ENCODE results near the gene MZB1. TPM values are rescaled to one million over a fixed set of nuclear protein-coding genes. Genes with fewer than 3 reads are reported as not detected.
A peak's percentile ranks its signal among the peaks of the same experiment; 100 is the strongest.

MZB1 gene
- total RNA-seq, 1 donor from 2014 or later: 0.58 TPM

- Histone ChIP-seq H3K9me3 (replicated peaks) (no peaks in the 10 kb centered on the region), H3K27ac (replicated peaks) (peak overlapping the region; percentile 78), H3K27me3 (ENCODE audit: low read depth) (no peaks in the 10 kb centered on the region), H3K36me3 (peaks cover 57% of the 10 kb centered on the region), H3K4me3 (no peak overlapping the region), H3K4me1 (peaks cover 53% of the 10 kb centered on the region)
- no peak for DNase-seq
- TF ChIP-seq, protein P1, sequence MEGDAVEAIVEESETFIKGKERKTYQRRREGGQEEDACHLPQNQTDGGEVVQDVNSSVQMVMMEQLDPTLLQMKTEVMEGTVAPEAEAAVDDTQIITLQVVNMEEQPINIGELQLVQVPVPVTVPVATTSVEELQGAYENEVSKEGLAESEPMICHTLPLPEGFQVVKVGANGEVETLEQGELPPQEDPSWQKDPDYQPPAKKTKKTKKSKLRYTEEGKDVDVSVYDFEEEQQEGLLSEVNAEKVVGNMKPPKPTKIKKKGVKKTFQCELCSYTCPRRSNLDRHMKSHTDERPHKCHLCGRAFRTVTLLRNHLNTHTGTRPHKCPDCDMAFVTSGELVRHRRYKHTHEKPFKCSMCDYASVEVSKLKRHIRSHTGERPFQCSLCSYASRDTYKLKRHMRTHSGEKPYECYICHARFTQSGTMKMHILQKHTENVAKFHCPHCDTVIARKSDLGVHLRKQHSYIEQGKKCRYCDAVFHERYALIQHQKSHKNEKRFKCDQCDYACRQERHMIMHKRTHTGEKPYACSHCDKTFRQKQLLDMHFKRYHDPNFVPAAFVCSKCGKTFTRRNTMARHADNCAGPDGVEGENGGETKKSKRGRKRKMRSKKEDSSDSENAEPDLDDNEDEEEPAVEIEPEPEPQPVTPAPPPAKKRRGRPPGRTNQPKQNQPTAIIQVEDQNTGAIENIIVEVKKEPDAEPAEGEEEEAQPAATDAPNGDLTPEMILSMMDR (IDR thresholded peaks at IDR 0.05; ENCODE audit: borderline replicate concordance): no peak
- intact Hi-C loops (cut with micrococcal nuclease): no loop called here
Measured at GRCh38 chr5:139371482-139372435, 18.0 kb downstream of the MZB1 start.

GRCh38 chr5:139369181-139369580 lies 20.5 kb downstream of the MZB1 start:
- no peaks in the 10 kb centered on the region for H3K27me3 ChIP-seq (ENCODE audit: low read depth)
- peak overlapping the region; percentile 28 for H3K27ac ChIP-seq (replicated peaks)
- H3K9me3 ChIP-seq (replicated peaks): no peaks in the 10 kb centered on the region
- H3K4me1 ChIP-seq: peaks cover 47% of the 10 kb centered on the region
- H3K36me3 ChIP-seq: peaks cover 83% of the 10 kb centered on the region
- TF ChIP-seq, protein P1 (IDR thresholded peaks at IDR 0.05; ENCODE audit: borderline replicate concordance): no peak
- no peak for DNase-seq
- intact Hi-C loops (cut with micrococcal nuclease): no loop called here
- no peak overlapping the region for H3K4me3 ChIP-seq

DNA sequence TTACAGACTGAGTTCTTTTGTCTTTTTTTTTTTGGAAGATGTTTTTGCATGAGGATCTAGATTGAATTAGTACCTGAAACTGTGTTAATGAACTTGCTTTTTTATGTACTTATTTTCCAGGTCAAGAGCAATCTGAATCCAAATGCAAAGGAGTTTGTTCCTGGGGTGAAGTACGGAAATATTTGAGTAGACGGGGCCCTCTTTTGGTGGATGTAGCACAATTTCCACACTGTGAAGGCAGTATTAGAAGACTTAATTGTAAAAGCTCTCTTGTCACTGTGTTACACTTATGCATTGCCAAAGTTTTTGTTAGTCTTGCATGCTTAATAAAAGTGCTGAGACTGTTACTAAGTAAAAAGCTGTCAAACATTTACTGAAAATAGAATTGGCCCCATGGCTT lies 21.1 kb downstream of the MZB1 start:
- H3K36me3 ChIP-seq: peaks cover 88% of the 10 kb centered on the region
- TF ChIP-seq, protein P1 (IDR thresholded peaks at IDR 0.05; ENCODE audit: borderline replicate concordance): no peak
- H3K27me3 ChIP-seq (ENCODE audit: low read depth): no peaks in the 10 kb centered on the region
- DNase-seq: no peak
- H3K4me1 ChIP-seq: peaks cover 42% of the 10 kb centered on the region
- H3K27ac ChIP-seq (replicated peaks): peak overlapping the region; percentile 28
- no peaks in the 10 kb centered on the region for H3K9me3 ChIP-seq (replicated peaks)
- H3K4me3 ChIP-seq: no peak overlapping the region
- intact Hi-C loops (cut with micrococcal nuclease): no loop called here

DNA sequence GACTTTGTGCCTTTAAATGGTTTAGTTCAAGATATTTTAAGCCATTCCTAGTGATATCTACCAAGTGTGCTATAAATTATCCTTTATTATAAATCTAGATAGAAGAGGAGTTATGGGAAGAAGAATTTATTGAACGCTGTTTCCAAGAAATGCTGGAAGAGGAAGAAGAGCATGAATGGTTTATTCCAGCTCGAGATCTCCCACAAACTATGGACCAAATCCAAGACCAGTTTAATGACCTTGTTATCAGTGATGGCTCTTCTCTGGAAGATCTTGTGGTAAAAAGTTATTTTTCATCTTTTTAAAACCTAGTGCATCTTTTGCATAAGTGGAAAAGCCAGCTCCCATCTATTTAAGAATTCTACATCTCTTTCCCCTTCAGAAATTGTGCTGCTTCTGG lies 25.2 kb downstream of the MZB1 start:
- no peaks in the 10 kb centered on the region for H3K9me3 ChIP-seq (replicated peaks)
- no peak overlapping the region for H3K4me3 ChIP-seq
- H3K27me3 ChIP-seq (ENCODE audit: low read depth): no peaks in the 10 kb centered on the region
- no peak for DNase-seq
- intact Hi-C loops (cut with micrococcal nuclease): no loop called here
- no peak overlapping the region for H3K27ac ChIP-seq (replicated peaks)
- TF ChIP-seq, protein P1 (IDR thresholded peaks at IDR 0.05; ENCODE audit: borderline replicate concordance): no peak
- peaks cover 29% of the 10 kb centered on the region for H3K4me1 ChIP-seq
- H3K36me3 ChIP-seq: peaks cover 61% of the 10 kb centered on the region

DNA sequence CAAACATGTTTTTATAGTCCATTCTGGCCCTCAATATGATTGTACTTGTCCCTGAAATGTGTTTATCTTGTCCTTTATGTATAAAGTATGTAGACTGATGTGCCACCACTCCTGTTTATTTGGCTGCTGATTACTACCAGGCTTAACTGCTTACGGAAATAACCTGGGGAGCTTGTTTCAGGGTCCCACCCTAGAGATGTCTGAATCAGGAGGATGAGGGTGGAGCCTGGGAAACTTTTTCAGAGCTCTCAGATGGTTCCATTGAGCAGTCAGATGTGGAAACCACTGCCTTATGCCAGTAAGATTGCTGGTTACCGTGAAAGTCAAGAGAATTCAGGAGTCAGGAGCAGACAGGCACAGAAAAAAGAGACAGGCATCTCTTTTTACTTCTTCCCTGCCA lies 25.8 kb downstream of the MZB1 start:
- Histone ChIP-seq H3K9me3 (replicated peaks) (no peaks in the 10 kb centered on the region), H3K27ac (replicated peaks) (no peak overlapping the region), H3K27me3 (ENCODE audit: low read depth) (no peaks in the 10 kb centered on the region), H3K4me3 (no peak overlapping the region), H3K4me1 (peaks cover 28% of the 10 kb centered on the region), H3K36me3 (peaks cover 57% of the 10 kb centered on the region)
- no peak for DNase-seq
- intact Hi-C loops (cut with micrococcal nuclease): no loop called here
- TF ChIP-seq, protein P1 (IDR thresholded peaks at IDR 0.05; ENCODE audit: borderline replicate concordance): no peak

All from left ventricle myocardium inferior (tissue), 1 donor.